CD4-positive, alpha-beta T cell (primary cell): ENCODE results near the gene ZNF391. TPM values are rescaled to one million over a fixed set of nuclear protein-coding genes. Genes with fewer than 3 reads are reported as not detected.
A peak's percentile ranks its signal among the peaks of the same experiment; 100 is the strongest.
"Not testable (repeated sequence)": the region's sequence is repeated elsewhere in the genome, so short reads cannot be mapped to it uniquely, and the experiment has no call there.

Source experiments
- ATAC-seq: fragments of 200-7000 bp; cut with Tn5 transposase; one replicate; pipeline ENCODE4 v1.10.0; 2022; ENCODE audit warnings: mild to moderate bottlenecking; ENCODE audit not compliant: poor library complexity
- CTCF ChIA-PET: fragments of 350-600 bp; sonication (Branson Sonifier 250); formaldehyde crosslinking; loops from one replicate; lab custom pipeline; 2021; ENCODE audit warnings: antibody characterized with exemption, inconsistent platforms; lab: Charles Lee
- POLR2A ChIA-PET: fragments of 350-600 bp; sonication (Branson Sonifier 250); formaldehyde crosslinking; loops from one replicate; lab custom pipeline; 2021; ENCODE audit warnings: antibody characterized with exemption, inconsistent platforms; lab: Charles Lee
- DNase-seq, 14 experiments: peaks; one replicate each; pipeline ENCODE4 v3.0.0-alpha.2; 2013 to 2020; ENCODE audit warnings: mixed read lengths in 2 of 14
- H3K27ac ChIP-seq, 2 donors: one replicate each; pipeline versions ENCODE4 v1.5.1 to v1.7.0; 2013; ENCODE audit warnings: low read length in 2 of 2, low read depth in 1 of 2, mild to moderate bottlenecking in 1 of 2
- H3K27me3 ChIP-seq, 2 experiments: 1 replicate in 1 of 2; 2 replicates in 1 of 2; pipeline versions ENCODE4 v1.6.1 to v1.7.0; 2013; ENCODE audit warnings: low read length in 2 of 2, control low read depth in 1 of 2, mild to moderate bottlenecking in 1 of 2, moderate library complexity in 1 of 2; ENCODE audit not compliant: insufficient read depth in 2 of 2, control insufficient read depth in 1 of 2
- H3K36me3 ChIP-seq: one replicate; pipeline ENCODE4 v1.6.1; 2013; ENCODE audit warnings: low read length, control low read depth; ENCODE audit not compliant: insufficient read depth
- H3K4me1 ChIP-seq: one replicate; pipeline ENCODE4 v1.6.1; 2013; ENCODE audit warnings: low read length, control low read depth; ENCODE audit not compliant: insufficient read depth
- H3K4me3 ChIP-seq: one replicate; pipeline ENCODE4 v1.5.1; 2013; ENCODE audit warnings: mild to moderate bottlenecking, low read length, moderate library complexity
- H3K9me3 ChIP-seq, 2 experiments: 1 replicate in 1 of 2; 2 replicates in 1 of 2; pipeline versions ENCODE4 v1.6.1 to v1.7.0; 2013; ENCODE audit warnings: low read length in 2 of 2, mild to moderate bottlenecking in 2 of 2, control low read depth in 1 of 2, moderate library complexity in 1 of 2; ENCODE audit not compliant: control insufficient read depth in 1 of 2, insufficient read depth in 1 of 2
- H3K27ac Mint-ChIP-seq: one replicate; pipeline ENCODE4 v1.8.0; 2020; ENCODE audit warnings: mixed read lengths
- H3K27me3 Mint-ChIP-seq: one replicate; pipeline ENCODE4 v1.8.0; 2021; ENCODE audit warnings: mixed read lengths
- H3K36me3 Mint-ChIP-seq: one replicate; pipeline ENCODE4 v1.8.0; 2021; ENCODE audit warnings: low read depth, mixed read lengths
- H3K4me1 Mint-ChIP-seq: one replicate; pipeline ENCODE4 v1.8.0; 2021; ENCODE audit warnings: low read depth, mixed read lengths
- H3K4me3 Mint-ChIP-seq: one replicate; pipeline ENCODE4 v1.8.0; 2020; ENCODE audit warnings: mild to moderate bottlenecking, mixed read lengths
- H3K9me3 Mint-ChIP-seq: one replicate; pipeline ENCODE4 v1.8.0; 2020; ENCODE audit warnings: mixed read lengths
- intact Hi-C, 2 experiments: fragments of 100-400 bp; cut with DNase I in 1 of 2; cut with micrococcal nuclease in 1 of 2; formaldehyde crosslinking; loops; one replicate each; pipeline versions ENCODE4 v1.15.1 to v1.9.0; 2023 to 2025; cut with DNase I, micrococcal nuclease
- total RNA-seq, 174 experiments: library from RNA in 2 of 174; stranded (reverse) in 2 of 174; gene quantifications; one replicate each; pipeline ENCODE4 v1.2.3 and lab custom pipeline; 2021 to 2026
- TF ChIP-seq, protein P1 (sequence below): fragments of 200-600 bp; IDR thresholded peaks from one replicate; pipeline ENCODE4 v1.8.0; 2022; ENCODE audit warnings: antibody characterized with exemption, mild to moderate bottlenecking

The ZNF391 gene
- total RNA-seq, 2 experiments from 2014 or later: 1.6 to 1.8 TPM

DNA sequence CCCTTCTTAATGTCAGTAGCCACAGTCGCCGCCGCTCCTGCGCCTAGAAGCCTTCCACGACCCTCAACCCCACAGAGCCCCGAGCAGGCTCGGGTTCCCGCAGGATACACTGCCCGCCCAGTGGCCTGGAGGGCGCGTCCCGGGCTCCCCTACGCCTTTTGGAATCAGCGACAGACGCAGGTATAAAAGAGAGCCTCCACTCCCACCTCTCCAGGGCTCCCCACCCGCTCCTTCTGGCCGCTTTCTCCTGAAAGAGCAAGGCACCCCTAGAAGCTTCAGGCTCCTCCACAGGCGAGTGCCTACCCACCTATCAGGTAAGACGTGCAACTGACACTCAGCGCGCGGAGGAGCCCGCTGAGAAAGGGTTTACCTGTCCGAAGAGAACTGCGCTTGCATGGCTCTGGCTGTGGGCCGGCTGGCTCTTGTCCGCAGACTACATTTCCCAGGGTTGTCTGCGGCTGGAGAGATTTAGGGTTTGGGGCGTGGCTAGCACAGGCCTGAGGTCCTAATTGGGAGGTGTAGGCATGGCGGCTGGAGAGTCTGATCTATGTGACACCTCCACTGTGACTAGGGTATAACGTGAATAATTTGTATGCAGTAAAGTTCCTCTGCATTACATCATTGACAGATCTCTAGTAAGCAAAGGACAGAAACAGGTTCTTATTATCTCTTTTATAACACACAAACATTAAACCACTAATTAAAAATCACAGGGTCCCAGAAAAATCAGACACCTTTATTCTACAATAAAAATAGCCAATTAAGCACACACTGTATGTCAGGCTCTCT lies 13.5 kb upstream of the ZNF391 start:
- CTCF ChIA-PET: interaction anchor here (0.6 kb wide), 1 partner anchor 218 kb away, joined by 4 read pairs; no protein-coding TSS in a partner anchor
- Histone ChIP-seq H3K27ac (no peak overlapping the region), H3K9me3 (peaks cover 0 to 4% of the 10 kb centered on the region in 2 experiments), H3K27me3 (no peaks in the 10 kb centered on the region), H3K4me1 (peaks cover 11% of the 10 kb centered on the region), H3K36me3 (no peaks in the 10 kb centered on the region), H3K4me3 (peak overlapping the region; percentile 66)
- Mint-ChIP-seq H3K4me3 (peak overlapping the region; percentile 92), H3K36me3 (peaks cover 4% of the 10 kb centered on the region), H3K9me3 (no peaks in the 10 kb centered on the region), H3K27ac (peak overlapping the region; percentile 81), H3K27me3 (peaks cover 7% of the 10 kb centered on the region), H3K4me1 (peaks cover 33% of the 10 kb centered on the region)
- TF ChIP-seq, protein P1, sequence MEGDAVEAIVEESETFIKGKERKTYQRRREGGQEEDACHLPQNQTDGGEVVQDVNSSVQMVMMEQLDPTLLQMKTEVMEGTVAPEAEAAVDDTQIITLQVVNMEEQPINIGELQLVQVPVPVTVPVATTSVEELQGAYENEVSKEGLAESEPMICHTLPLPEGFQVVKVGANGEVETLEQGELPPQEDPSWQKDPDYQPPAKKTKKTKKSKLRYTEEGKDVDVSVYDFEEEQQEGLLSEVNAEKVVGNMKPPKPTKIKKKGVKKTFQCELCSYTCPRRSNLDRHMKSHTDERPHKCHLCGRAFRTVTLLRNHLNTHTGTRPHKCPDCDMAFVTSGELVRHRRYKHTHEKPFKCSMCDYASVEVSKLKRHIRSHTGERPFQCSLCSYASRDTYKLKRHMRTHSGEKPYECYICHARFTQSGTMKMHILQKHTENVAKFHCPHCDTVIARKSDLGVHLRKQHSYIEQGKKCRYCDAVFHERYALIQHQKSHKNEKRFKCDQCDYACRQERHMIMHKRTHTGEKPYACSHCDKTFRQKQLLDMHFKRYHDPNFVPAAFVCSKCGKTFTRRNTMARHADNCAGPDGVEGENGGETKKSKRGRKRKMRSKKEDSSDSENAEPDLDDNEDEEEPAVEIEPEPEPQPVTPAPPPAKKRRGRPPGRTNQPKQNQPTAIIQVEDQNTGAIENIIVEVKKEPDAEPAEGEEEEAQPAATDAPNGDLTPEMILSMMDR: no peak
- DNase-seq: peak; percentile 48 to 88 (median 64)
- peak; percentile 95 for ATAC-seq
- intact Hi-C loops: loop anchor here in 1 of 2 experiments (5.0 to 10.0 kb wide), 2 partner anchors 97 to 390 kb away; partner anchors contain the start of gene ZNF184
- POLR2A ChIA-PET: interaction anchor here (1.0 kb wide), 2 partner anchors 13 to 490 kb away, joined by 3 read pairs; partner anchors contain the start of gene ZNF391

DNA sequence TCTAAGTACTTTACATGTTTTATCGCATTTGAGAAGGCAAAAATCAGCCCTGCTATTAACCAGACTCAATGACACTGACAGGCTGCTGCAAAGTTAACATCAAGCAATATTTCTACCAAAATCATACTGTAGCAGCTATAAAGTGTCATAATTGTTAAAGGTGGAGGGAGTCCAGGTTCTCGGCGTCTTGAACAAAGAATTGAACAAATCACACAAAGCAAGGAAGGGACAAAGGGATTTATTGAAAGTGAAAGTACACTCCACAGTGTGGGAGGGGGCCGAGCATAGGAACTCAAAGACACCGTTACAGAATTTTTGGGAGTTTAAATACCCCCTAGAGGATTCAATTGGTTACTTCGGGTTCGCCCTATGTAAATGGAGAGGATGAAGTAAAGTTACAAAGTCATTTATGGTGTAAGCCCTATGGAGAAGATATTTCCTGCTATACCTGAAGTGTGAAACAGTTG lies 12.9 kb upstream of the ZNF391 start:
- H3K27me3 ChIP-seq: no peaks in the 10 kb centered on the region
- H3K36me3 ChIP-seq: no peaks in the 10 kb centered on the region
- peaks cover 11% of the 10 kb centered on the region for H3K4me1 ChIP-seq
- ChIA-PET POLR2A (interaction anchor here (1.0 kb wide), 1 partner anchor 13 kb away, joined by 3 read pairs; the partner anchor contains the start of gene ZNF391), CTCF (no interaction called here)
- H3K9me3 Mint-ChIP-seq: no peaks in the 10 kb centered on the region
- ATAC-seq: peak; percentile 31
- H3K4me1 Mint-ChIP-seq: peaks cover 33% of the 10 kb centered on the region
- peaks cover 4% of the 10 kb centered on the region for H3K36me3 Mint-ChIP-seq
- peak overlapping the region; percentile 92 for H3K4me3 Mint-ChIP-seq
- intact Hi-C loops: loop anchor here in 1 of 2 experiments (5.0 to 10.0 kb wide), 2 partner anchors 97 to 389 kb away; partner anchors contain the start of gene ZNF184
- TF ChIP-seq, protein P1: no peak
- H3K9me3 ChIP-seq: peaks cover 0 to 4% of the 10 kb centered on the region in 2 experiments
- peak overlapping the region; percentile 66 for H3K4me3 ChIP-seq
- H3K27ac ChIP-seq: no peak overlapping the region
- DNase-seq: peak in 4 of 14 experiments; percentile 3 to 31 (median 16)
- H3K27me3 Mint-ChIP-seq: peaks cover 7% of the 10 kb centered on the region
- peak overlapping the region; percentile 81 for H3K27ac Mint-ChIP-seq

GRCh38 chr6:27378406-27378805 lies 10.2 kb upstream of the ZNF391 start:
- H3K27me3 ChIP-seq, H3K36me3 ChIP-seq, H3K27me3 Mint-ChIP-seq, H3K4me3 ChIP-seq, H3K4me3 Mint-ChIP-seq, H3K9me3 Mint-ChIP-seq, POLR2A ChIA-PET, H3K36me3 Mint-ChIP-seq, H3K27ac Mint-ChIP-seq, CTCF ChIA-PET, H3K27ac ChIP-seq, ATAC-seq, DNase-seq: not testable (repeated sequence)
- peaks cover 0 to 13% of the 10 kb centered on the region in 2 experiments for H3K9me3 ChIP-seq
- peaks cover 11% of the 10 kb centered on the region for H3K4me1 ChIP-seq
- intact Hi-C loops: loop anchor here in 1 of 2 experiments (5.0 to 10.0 kb wide), 2 partner anchors 94 to 386 kb away; partner anchors contain the start of gene ZNF184
- peaks cover 23% of the 10 kb centered on the region for H3K4me1 Mint-ChIP-seq

- ATAC-seq, H3K36me3 Mint-ChIP-seq, H3K4me3 Mint-ChIP-seq, H3K9me3 ChIP-seq, H3K36me3 ChIP-seq, H3K4me1 ChIP-seq, POLR2A ChIA-PET, H3K27ac Mint-ChIP-seq, H3K4me1 Mint-ChIP-seq, H3K27me3 Mint-ChIP-seq, CTCF ChIA-PET, DNase-seq, intact Hi-C loops, H3K27me3 ChIP-seq, H3K4me3 ChIP-seq, H3K27ac ChIP-seq, H3K9me3 Mint-ChIP-seq: not testable (repeated sequence)
Measured at GRCh38 chr6:27381001-27381400, 7.6 kb upstream of the ZNF391 start.
